HG03432 (cell line): ENCODE results near the gene PLCB1.
"Not testable (repeated sequence)": the region's sequence is repeated elsewhere in the genome, so short reads cannot be mapped to it uniquely, and the experiment has no call there.

ENCODE experiments used
- ATAC-seq: cut with Tn5 transposase; IDR thresholded peaks from one replicate; pipeline ENCODE4 v1.9.1; 2021; ENCODE audit warnings: mild to moderate bottlenecking, moderate library complexity; ENCODE audit not compliant: unreplicated experiment

The PLCB1 gene

DNA sequence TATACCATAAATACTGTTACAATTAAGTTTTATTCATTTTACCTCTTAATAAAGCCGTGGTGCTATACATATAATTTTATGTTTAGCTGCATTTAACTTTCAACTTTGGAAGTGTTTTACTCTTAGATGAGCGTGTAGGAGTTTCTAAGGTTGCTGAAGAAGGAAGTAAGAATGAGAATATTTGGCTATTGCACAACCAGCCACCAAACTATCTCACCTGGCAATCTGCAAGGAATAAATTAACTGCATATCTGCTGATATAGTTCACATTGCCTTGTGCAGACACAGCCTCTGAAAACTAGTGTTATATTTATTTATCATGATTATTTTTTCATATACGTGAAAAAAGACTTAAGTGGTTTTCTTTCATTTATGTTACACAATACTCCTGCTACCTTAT is 230.4 kb downstream of the PLCB1 start:
- ATAC-seq = no peak

DNA sequence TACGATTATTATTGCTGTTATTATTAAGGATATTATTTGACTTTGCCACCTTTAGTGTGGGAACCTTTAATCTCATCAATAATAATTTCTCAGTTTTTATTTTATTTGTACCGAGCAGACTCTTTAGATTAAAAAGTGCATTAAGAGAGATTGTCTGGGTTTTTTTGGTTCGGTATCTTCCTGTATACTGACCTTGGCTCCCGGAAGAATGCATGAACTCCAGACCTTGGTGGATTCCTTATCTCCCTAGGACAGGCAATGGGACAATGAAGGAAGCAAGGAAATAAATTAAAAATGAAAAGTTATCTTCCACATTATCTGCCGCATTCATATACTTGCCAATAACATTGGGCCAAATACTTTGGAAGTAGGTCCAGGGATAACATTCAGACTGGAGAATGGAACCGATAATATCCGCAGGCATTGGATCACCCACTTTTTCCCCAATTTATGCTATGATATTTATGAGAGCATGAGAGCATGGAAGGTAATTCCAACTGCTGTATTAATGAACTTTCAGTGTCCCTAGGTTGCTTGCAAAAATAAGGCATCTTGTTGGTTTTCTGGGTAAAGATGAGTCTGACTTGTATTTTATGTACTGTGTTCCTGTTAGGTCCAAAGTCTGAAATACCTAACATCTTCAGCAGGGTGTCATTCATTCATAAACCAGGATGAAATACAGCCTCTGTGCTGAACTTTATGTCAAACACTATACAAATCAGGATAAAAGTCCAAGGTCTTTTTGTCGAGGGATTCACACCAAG is 232.1 kb downstream of the PLCB1 start:
- ATAC-seq = no peak

DNA sequence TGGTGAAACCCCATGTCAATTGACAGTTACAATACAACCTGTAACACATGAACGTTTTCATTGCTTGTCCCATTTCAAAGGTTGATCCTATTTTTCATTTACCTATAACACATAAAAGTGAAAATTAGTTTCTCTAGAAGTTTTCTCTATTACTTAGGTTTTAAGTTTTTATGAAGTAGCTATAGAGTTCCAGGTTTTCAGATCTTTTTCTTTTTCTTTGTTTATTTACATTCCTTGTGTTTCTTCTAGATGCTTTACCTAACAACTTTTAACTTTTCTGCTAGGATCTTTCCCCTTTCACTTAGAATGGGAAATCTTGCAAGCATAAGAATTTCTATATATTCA is 232.6 kb downstream of the PLCB1 start:
- ATAC-seq = no peak

DNA sequence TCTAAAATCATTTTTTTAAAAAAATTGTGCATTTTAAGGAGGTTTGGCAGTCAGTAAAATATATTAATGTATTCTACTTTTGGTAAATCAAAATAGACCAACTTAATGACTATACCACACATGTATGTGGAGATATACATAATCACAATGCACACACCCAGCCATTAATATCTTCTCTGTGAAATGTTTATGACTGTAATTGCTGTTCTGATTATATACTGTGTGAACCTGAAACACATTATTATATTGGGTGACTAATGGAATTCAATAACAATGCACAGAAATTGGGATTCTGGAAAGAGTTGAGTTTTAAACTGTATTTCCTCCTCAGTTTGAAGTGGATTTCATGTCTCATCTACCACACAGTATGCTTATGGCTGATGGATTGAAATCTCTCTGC is 233.6 kb downstream of the PLCB1 start:
- no peak for ATAC-seq

DNA sequence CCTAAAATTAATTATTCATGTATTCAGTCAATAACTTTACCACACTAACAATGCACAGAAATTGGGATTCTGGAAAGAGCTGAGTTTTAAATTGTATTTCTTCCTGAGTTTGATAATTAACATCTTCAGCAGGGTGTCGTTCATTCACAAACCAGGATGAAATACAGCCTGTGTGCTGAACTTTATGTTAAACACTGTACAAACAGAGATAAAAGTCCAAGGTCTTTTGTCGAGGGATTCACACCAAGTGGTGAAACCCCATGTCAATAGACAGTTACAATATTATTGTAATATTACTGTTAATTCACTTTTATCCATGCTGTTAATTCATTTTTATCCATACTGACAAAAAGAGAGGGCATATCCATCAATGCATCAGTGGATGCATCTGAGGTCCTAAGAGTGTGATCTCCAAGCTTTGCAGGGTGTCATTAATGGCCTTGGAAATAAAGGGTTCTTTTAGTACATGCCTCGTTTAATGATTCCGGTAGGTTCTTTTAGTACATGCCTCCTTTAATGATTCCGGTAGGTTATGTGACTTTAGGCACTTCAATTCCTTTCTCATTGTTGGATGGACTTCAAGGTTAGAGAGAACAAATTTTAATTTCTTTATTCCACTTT is 234.3 kb downstream of the PLCB1 start:
- no peak for ATAC-seq

DNA sequence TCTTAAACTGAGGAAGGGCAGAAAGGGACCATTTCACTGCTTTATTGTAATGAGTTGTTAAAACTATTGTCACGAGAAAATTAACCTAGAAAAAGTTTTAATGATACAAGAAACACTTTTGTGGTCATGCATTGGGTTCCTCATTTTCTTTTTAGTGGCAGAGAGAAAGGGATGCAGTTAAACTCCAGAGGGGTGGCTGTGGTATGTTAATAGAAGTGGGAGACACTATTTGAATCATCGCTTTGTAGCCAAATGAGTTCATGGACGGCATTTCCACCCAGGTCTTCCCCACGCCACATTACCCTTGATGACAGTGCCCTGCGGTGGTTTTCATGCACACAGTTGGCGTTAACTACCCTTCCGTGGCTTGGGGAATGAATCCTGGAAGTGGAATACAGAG is 235.6 kb downstream of the PLCB1 start:
- no peak for ATAC-seq

DNA sequence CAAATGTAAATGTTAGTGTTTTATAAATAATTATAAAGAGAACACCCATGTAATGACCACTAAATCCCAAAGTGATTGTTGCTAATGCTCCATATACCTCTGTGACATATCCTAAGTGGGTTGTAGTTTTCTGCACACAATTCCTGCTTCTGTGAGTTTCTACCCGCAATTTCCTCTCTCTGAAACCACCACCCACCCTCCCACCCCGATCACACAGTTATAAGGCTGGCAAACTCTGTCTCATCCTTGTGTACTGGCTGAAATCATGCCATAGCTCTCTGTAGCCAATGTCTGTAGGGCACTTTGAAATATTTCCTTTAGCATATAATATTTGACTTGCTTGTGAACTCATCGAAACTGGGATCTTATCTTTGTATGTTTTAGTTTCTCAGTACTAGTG is 236.6 kb downstream of the PLCB1 start:
- ATAC-seq = no peak

DNA sequence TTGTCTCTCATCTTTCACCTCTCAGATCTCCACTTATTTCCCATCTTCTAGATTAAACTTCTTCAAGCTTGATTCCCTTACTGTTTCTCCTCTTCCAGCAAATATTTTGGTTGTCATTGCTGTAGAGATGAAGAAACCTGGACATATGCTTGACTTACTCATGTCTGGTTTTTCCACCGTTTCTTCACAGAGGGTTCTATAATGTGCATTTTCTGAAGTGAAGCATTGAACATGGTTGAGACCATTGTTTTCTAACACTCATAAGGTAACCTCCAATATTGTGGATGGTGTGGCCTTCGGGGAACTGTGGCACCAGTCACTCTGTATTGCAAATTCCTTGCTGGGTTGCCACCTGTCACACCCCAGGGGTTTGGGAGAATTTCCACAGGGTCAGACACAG is 237.2 kb downstream of the PLCB1 start:
- ATAC-seq = no peak

DNA sequence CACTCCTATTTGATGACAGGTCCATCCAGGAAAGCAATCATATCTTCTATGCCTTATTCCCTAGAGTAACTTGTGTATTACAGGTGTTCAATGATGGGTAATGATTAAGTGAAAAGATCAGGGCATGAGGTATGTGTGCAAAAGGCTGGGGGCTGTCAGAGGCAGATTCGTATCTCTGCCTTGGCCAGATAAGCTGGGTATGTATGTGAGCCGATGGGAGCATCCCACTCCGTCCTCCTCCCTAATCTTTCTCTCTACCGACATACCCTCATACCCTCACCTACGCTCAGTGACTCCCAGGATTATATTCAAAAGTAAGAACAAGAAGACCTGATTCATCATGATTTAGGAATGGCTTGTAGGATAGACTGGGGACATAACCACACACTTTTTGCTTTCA is 238.7 kb downstream of the PLCB1 start:
- ATAC-seq = no peak

DNA sequence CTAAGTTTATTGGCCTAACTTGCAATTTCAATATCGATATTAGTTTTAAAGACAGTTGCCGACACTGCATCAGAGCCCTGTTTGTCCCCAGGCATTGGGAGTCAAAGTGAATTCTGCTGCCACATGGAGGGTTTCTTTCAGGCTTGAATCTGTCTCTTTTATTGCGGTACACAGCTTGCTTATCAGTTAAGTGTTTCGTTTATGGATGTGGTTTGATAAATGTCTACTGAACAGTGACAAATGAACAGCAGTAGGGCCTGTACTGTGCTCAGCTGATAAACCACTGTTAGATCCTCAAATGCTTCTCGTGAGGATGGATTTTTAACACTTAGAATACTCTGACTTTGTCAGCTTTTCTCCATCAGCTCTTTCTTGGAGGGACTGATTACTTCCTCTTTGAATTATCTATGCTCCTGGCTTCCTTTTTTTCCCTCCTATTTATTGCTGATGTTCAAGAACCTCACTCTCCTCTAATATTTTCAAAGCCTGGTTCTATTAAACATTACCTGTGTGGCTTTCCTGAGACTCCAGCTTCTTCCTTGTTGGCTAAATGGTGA is 240.8 kb downstream of the PLCB1 start:
- ATAC-seq = no peak

DNA sequence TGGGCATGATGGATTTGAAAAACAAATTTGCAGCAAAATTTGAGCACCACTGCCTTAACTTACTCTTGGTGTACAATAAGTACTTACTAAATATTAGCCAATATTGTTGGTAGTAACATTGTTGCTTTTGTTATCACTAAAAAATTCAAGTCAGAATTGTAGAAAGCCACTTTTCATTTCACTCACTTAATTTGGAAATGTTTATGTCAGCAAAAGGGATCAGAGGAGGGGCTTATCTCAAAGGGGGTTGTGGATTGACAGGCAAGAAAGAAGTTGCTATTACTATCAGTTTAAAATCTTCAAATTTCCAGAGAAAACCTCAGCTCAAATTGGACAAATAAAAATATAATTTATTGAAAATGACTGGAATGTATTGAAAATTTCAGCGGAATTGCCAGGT is 241.5 kb downstream of the PLCB1 start:
- no peak for ATAC-seq

DNA sequence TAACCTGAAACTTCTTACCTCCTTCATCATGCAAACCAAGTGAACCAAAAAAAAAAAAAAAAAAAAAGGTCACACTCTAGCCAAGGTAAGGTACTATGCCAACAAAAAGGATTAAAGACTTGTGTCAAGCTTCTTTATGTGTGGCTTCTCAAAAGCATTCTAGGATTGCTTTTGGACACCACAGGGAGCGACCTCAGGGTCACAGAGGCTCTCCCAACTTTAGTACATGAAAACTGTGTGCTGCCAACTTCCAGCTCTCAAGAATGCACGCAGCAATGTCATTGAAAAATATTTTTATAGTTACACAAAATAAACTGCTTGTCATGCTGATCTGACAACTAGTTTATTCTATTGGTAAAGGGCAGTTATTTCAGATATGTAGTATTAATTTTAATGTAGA is 243.8 kb downstream of the PLCB1 start:
- no peak for ATAC-seq

DNA sequence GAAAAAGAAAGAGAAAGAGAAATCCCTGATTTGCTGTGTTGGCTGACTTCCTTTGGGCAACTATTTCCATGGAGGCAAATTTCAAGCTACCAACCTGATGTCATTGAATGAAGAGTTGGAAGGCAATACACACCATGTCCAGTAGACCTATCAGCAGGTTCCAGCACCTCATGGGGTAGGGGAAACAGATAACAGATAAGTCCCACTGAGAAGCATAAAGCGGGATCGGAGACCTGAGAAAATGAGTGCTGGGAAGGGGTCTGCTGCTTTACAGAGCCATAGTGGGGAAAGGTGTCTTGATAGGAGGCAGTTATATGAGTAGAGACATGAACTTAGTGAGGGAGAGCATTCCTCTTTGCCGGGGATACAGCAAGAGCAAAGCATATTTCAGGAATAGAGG is 244.9 kb downstream of the PLCB1 start:
- no peak for ATAC-seq

DNA sequence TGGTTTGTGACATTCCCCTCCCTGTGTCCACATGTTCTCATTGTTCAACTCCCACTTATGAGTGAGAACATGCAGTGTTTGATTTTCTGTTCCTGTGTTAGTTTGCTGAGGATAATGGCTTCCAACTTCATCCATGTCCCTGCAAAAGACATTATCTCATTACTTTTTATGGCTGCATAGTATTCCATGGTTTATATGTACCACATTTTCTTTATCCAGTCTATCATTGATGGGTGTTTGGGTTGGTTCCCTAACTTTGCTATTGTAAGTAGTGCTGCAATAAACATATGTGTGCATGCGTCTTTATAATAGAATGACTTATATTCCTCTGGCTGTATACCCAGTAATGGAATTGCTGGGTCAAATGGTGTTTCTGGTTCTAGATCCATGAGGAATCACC is 247.1 kb downstream of the PLCB1 start:
- not testable (repeated sequence) for ATAC-seq

DNA sequence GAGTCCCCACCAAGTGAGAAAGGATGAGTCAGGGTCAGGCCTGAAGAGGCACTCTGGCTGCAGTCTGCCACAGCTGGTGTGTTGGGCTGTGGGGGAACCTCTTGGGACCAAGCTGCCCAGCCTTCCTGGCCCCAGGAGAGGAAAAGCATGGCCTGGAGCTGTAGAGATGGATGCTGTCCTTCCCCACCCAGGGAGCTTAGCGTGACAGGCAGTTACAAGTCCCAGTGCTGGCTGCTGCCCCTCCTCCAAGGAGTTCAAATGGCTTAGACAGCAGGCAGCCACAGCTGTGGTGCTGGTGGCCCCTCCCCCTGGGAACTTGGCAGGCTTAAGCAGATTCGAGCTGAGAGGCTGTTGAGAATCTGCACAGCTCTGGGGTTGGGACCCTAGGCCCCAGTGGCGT is 253.2 kb downstream of the PLCB1 start:
- no peak for ATAC-seq

DNA sequence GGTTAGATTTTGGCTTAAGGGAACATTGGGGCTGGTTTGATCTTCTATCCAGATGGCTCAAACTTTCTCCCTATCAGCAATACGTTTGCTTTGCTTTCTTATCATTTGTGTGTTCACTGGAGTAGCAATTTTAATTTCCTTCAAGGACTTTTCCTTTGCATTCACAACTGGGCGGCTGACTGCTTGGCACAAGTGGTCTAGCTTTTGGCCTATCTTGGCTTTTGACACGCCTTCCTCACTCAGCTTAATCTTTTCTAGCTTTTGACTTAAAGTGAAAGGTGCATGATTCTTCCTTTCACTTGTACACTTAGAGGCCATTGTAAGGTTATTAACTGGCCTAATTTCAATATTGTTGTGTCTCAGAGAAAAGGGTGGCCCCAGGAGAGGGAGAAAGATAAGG is 254.9 kb downstream of the PLCB1 start:
- ATAC-seq = no peak

DNA sequence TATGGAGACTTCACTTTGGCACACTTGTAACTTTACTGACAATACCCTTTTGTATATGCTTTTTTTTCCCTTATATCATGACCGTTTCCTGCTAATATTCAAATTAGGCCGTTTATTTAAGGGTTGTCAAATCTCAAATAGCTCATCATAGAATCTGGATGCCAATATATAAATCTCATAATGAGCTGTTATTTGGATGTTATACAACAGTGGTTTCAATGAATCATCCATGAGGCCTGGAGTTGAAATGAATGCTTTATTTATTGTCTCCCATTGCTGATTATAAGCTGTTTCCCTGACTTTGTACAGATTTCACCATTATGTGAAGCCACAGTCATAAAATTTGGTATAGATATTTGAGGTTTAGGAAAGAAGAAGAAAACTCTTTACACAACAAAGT is 256.1 kb downstream of the PLCB1 start:
- no peak for ATAC-seq

DNA sequence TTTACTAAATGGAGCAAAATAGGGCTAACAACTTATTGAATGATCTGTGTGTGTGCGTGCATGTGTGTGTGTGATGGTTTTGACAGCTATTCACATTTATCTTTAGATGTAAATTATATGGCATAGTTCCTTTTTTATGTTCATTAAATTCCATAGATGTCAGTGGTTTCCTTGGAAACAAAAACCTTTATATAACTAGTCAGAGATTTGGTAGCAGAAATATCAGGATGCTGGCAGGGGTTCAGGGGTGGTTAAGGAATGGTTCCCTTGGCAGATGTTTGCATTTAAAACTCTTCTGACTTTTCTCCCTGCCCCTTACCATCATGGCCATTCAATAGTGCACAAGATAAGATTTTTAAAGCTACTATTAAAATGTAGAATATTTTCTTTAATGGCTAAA is 256.6 kb downstream of the PLCB1 start:
- no peak for ATAC-seq

DNA sequence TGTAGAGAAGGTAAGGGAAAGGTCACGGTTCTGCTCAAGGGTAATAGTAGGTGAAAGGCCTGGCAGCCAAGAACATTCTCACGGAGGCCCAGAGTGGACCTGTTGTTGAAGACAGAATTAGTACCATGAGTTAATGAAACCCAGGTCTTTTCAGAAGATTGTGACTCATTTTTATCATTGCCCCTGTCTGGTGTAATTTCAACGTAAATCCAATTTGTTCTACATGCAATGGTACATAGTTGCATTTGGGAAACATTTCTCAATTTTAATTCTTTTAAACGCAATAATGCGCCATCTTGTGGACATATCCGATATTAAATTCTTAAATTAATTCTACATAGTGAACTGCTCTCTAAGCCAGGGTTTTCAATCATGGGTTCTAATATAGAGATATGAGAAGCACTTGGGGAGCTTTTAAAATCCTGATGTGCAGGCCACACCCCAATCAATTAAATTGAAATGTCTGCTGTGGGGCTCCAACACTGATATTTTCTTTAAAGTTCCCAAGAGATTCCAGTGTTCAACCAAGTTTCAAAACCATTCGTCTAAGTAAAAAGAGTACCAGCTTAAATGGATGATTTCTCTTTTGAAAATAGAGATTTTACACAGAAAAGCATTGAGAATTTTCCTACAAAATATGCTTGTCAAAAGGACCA is 257.4 kb downstream of the PLCB1 start:
- no peak for ATAC-seq

DNA sequence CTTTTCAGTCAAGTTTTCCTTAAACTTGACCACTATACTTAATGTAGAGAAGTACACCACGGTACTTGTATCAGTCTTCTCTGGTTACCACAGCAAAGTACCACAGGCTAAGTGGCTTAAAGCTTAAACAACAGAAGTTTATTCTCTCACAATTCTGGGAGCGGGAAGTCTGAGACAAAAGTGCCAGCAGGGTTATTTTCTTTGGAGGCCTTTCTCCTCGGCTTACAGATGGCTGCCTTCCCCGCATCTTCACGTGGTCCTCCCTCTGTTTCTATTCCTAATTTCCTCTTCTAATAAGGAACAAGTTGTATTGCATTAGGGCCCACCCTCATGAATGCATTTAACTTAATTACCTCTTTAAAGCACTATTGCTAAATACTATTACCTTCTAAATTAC is 258.0 kb downstream of the PLCB1 start:
- no peak for ATAC-seq

DNA sequence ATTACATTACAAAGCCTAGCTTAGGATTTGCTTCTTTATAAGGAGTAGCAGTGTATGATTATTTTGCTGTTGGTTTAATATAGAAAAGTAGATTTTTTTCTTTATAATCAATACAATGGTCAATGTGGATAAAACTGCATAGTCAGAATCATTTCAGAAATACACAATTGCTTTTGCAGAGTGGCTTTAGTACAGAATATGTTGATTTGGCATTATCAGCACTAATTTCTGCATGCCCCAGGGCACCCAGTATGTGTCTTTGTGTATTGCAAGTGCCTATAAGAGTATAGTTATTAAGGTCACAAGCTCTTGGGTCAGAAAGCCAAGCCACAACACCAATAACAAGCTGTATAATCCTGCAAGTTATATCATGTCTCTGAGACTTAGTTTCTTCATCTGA is 258.4 kb downstream of the PLCB1 start:
- ATAC-seq = no peak

DNA sequence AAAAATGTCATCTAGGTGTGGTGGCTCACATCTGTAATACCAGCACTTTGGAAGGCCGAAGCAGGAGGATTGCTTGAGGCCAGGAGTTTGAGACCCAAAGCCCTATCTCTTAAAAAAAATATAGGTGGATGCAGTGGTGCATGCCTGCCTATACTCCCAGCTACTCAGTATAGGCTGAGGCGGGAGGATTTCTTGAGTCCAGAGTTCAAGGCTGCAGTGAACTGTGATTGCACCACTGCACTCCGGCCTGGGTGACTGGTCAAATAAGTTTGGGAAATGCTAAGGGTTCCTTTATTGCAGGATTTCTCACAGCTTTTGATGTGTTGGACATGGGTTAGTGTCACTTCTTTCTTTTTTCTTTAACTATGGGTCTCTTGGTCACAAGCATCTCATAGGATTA is 261.3 kb downstream of the PLCB1 start:
- ATAC-seq = no peak
